GM21367 (cell line): ENCODE measurements around the gene TUFM.
"Not testable (repeated sequence)": the region's sequence is repeated elsewhere in the genome, so short reads cannot be mapped to it uniquely, and the experiment has no call there.

ENCODE experiments used
- ATAC-seq: cut with Tn5 transposase; IDR thresholded peaks from one replicate; pipeline ENCODE4 v1.9.1; 2021; ENCODE audit not compliant: unreplicated experiment

Gene TUFM

DNA sequence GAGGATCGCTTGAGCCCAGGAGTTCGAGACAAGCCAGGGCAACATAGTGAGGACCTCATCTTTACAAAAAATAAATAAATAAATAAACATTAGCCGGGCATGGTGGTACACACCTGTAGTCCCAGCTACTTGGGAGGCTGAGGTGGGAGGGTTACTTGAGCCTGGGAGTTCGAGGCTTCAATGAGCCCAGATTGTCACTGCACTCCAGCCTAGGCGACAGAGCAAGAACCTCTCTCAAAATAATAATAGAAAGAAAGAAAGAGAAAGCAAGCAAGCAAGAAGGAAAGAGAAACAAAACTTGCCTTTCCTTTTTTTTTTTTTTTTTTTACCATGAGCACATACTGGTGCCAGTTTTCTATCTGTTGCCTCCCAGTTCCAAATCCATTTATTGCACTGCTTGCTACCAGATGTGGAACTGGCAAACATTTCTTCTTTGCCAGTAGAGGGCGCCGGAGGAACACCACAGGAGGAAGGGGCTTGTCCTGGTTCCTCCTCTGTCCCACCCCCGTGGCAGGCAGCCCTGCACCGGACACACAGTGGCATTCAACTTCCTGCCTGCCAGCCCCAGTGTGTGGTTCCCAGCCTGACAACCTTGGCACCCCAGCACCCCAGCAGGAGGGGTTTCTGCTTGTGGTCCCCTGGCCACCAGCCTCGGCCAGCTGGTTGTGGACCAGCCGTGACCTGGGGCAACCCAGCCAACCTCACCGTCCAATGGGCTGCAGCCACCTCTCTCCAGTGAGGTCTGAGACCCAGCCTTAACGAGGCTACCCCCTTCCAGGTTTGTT is 43.7 kb downstream of the TUFM start:
- not testable (repeated sequence) for ATAC-seq
